GM19395 (cell line): ENCODE data around the gene IPO8.
A peak's percentile ranks its signal among the peaks of the same experiment; 100 is the strongest.

Experiments
- ATAC-seq: cut with Tn5 transposase; IDR thresholded peaks from one replicate; pipeline ENCODE4 v1.9.1; 2021; ENCODE audit warnings: mild to moderate bottlenecking, moderate library complexity; ENCODE audit not compliant: unreplicated experiment

Gene IPO8

DNA sequence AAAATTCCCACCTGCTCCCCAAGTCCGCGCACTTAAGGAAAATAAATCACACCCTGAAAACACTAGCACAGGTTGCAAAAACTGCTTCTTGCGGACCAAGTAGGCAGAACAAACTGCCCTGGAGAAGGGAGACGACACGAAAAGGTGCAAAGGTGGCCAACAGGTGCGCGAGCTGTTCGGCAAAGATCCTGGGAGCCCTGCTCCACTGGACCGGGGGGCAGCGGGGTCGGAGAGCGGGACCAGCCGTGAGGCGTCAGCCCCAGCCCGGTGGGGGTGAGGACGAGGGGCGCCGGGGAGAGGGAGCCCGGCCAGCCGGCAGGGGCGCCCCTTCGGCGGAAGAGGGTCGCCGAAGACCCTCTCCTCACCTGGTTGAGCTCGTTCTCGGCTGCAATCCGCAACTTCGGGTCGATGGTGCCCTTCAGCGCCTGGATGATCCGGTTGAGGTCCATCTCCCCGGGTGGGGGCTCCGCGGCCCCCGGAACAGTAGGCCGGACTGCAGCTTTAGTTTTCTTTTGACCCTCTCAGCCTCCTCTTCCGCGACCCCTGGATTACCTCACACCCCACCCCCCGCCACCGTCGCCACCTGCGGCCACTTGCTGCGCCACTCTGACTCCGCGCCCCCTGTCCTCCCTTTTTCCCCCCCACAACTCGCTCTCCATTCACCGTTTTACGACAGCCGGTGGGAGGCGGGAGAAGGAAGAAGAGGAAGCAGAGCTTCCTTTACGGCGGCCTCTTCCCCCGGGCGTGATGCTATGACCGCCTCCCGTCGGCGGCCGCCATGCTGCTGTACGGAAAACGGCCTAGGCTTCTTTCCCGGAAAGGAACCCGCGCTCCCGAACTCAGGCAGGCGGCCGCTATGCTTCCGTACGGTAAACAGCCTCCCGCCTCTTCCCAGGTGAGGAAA lies at the start of gene IPO8:
Gene IPO8 (minus strand): TSS at position 671 of the 904 bp plus-strand sequence. CDS start 222 bp downstream, at position 449.
- peak; percentile 83 for ATAC-seq

DNA sequence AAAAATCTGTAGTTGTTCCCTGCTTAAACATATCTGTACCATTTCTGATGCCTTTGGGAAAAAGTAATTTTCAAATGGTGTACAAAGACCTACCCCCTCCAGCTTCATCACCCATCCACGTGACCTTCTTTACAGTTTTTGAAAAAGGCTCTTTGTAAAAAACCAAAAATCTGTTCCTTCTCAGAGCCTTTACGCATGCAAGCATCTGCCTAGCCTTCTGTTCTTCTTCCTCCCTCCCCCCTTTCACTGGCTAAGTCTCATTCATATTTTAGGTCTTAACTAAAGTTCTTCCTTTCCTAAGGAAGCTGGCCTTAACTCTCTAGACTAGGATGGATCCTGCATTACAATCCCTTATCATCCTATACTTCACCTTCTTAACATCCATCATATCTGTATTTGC lies 48.7 kb upstream of the IPO8 start:
- no peak for ATAC-seq

DNA sequence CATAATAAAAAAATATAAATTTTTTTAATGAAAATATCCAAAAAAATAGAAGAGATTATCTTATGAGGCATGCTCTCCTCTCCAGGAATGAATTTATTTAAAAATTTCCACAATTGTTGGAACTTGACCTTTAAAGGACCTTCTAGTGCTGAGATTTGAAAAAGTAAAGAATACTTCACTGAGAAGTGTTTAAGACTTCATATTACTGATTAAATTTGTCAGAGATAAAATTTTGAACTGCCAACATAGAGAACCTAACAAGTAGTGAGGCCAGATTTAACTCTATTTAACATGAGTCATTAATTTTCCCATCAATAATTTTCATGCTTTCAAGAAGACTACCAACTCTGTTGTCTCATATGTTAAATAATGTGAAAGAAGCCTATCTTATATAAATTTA lies 44.6 kb upstream of the IPO8 start:
- ATAC-seq = no peak

DNA sequence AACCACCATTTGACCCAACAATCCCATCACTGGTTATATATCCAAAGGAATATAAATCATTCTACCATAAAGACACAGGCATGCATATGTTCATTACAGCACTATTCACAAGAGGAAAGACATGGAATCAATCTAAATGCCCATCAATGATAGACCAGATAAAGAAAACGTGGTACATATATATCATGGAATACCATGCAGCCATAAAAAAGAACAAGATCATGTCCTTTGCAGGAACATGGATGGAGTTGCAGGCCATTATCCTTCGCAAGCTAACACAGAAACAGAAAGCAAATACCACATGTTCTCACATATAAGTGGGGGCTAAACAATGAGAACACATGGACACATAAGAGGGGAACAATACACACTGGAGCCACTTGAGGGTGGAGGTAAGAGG lies 43.4 kb upstream of the IPO8 start:
- ATAC-seq = no peak

DNA sequence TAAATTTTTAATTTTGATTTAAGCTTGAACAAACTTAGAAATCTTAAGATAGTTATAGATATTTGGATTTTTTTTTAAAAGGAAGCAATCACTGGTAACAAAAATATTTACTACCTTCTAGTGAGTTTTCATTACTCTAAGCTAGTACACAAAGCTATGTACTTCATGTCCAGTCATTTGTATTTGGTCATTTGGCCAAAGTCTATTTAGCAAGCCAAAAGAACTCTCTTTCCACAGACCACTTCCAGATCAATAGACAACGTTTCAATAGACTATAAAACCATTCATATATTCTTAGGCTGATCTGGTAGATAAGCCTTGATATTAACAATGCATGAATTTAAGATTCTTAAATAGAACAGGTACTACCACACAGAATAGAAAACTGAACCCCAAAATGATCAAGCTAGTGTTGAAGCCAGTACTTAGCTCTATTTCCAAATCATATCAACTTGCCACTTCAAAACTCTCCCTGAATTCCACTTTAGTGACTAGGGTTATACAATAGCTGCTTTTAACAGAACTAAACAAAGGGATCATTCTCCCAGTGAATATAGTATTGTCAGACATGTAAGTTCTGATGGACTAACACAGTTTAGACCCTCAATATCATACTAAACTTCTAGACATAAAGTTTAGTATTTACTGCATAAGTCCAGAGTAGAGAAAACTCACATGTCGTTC lies 37.4 kb upstream of the IPO8 start:
- ATAC-seq = no peak

DNA sequence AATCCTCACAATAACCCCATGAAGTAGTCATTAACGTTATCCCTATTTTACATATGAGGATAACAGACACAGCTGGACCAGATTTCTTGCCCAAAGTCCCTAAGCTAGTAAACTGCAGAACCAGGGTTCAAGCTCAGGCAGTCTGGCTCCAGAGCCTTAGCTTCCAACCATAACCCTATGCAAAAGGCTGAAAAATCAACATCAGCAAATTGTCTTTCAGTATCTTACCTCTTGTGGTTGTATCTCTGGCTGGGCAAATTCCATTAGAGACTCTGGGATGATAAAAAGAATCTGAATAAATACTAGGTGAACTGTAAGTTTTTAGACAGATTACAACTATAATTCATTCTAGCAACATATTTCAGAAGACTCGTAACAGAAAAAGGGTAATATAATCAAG lies 34.3 kb upstream of the IPO8 start:
- no peak for ATAC-seq

DNA sequence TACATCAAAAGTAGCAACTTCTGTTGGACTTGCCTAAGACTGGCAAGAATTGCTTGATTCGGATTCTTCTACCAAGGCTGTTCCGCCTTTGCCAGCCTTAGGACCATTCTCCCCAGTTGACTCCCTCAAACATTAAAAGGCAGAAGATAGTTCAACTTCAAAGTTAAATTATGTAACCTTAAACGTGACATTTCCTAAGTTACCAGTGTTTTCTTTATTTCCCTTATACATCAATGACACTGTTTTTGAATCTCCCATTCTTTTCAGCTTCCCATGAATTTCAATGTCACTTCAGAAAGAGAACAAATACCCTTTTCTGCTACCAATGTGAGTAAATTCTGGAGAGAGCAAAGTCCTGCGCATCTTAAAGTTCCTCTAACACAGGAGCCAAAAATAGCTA lies 33.9 kb upstream of the IPO8 start:
- ATAC-seq = no peak

DNA sequence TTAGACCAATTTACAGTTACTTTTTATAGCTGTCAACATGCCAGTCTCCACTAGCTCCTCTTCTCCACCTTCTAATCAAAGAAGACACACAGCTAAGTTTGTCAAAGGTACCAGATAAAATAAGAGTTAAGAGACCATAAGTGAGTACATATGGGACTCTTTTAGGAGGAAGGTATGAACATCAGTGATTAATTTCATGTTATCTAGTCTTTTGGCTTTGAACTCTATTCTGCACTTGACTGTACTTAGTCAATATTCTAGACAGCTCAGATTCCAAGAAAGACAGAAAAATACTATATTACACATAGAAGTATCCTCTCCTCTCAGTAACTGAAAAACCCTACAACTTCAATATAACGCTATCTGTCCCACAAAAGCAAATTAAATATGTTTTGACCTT lies 31.0 kb upstream of the IPO8 start:
- no peak for ATAC-seq

DNA sequence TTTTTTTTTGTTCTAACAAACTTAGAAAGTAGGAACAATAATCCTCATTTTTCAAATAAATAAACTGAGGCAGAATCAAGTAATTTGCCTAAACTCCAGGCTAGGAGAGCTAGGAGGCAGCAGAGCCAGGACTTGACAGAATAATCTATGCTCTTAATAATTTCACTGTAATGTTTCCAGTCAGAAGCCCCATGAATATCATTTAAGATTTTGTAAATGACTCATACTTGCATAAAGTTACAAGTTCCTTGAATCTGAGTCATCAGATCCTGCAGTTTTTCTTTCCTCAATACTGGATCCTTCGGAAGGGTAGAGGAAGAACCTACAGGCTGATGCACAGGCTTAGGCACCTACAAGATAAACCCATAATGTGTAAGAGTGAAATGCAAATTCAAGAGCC lies 30.1 kb upstream of the IPO8 start:
- no peak for ATAC-seq

DNA sequence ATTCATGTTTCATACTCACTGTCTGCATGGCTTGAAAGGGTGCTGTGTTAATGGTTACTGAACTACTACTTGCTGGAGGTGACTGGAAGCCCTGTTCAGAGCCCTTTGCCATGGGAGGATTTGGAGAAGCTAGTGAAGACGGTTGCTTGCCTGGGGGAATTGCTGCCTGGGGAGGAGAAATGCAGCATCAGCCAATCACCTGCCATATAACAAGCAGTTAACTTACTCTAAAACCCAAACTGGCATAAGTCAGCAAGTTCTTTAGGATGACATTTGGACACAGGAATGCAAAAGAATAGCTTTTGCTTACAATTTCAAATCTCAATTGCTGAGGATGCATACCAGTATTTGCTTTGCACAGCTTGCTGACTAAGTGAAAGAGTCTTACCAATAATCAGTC lies 23.4 kb upstream of the IPO8 start:
- no peak for ATAC-seq

DNA sequence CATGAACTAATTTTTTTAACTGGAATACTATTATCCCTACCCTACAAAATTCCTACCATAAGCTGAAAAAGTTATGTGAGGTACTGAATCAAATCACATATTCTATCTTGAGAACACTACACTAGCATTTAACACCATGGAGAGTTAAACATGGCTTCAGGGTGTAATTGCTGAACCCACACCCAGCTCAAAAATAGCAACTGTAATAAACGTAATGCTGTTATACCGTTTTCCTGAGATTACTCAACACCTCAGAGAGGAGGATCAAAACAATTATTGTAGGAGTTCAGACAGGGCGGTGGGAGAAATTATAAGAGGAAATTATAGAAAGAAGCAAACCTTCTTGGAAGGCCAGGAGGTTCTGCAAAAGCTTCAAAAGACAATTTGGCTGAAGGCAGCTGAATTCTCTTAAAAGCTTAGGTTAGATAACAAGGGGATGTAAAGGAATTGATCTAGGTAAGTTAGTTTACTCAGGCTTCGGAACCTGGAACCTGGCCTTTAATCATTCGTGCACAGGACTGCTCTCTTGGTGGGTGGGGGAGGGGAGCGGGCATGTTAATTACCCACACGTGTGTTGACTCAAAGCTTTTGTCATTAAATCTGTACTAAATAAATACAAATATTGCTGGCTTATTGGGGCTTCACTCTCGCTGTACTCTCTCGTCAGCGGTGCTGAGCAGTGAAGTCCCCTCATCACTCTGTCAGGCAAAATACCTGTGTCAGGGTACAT lies 12.1 kb upstream of the IPO8 start:
- no peak for ATAC-seq

DNA sequence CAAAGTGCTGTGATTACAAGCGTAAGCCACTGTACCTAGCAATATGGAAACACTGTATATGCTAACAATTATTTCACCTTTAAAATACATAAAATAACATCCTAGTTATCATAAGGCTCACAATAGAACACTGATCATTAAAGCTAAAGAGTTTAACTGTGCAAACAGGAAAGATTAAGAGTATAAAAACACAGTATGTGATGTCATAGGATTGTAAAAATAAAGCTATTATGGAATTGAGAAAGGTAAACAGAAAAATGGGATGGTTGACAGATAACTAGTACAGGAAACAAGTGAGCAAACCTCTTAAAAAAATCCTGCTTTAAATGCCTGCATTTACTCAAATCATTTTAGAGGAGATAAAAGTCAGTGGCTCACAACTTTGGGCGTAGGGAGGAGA lies 10.8 kb upstream of the IPO8 start:
- ATAC-seq = no peak

DNA sequence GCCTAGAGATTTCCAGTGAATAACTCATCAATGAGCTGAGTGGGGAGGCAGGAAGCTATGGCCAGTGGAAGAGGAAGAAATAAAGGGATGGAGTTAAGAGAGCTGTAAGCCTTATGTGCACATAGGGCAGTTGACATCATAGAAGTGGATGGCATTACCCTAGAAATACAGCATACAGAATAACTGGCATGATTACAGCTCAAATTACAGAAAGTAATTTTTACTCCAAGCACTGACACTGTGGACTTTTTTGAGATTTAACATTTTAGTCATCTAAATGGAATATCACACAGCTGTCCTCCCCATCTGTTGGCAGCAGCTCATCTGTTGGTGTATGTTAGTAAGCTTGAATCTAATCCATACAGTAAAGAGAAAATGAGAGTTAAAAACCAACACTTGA lies 5.4 kb upstream of the IPO8 start:
- ATAC-seq = no peak

DNA sequence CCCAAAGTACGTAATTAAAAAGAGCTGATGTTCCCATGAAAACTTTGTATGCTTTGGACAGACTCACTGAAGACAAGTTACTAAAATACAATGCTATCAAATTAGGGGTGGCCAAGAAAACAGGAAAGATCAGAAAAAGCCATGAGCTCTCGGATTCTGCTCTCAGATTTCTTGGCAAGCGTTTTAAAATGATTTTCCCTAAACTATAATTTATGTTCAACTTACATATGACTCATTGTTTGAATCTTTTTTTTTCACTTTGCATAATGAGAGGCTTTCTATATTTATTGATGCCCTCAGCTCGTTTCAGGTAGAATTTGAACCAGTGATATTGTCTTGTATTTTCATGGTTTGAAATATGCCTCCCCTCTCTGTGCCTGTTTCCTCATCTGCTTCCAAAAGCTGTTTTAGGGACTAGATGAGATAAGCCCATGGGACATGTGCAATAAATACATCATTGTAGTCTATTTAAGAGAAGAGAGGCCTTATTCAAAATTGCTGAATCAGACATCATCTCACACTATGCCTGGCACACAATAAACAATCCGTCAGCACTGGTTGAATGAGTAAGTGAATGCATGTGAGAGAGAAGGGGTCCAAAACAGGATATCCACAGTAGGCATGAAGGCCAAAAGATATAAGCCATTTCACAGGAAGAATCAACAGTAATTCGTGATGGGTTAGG lies 4.7 kb upstream of the IPO8 start:
- ATAC-seq = no peak

DNA sequence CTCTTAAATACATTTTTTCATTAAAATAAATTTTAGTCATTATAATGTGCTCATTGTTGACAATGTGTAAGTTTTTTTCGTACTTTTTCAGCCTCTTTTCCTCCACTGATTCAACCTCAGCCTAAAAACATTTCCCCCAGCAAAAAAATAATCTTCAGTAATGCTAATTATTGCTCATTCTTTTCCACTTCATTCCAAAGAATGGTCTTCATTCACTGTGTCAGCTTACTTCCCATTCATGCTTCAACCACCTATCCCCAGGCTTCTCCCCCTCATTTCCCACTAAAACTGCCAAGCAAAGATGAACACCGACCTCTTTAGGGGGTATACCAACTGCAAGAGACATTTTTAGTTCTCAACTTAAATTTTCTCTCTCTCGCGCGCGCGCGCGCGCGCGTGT lies 2.7 kb upstream of the IPO8 start:
- ATAC-seq = no peak

DNA sequence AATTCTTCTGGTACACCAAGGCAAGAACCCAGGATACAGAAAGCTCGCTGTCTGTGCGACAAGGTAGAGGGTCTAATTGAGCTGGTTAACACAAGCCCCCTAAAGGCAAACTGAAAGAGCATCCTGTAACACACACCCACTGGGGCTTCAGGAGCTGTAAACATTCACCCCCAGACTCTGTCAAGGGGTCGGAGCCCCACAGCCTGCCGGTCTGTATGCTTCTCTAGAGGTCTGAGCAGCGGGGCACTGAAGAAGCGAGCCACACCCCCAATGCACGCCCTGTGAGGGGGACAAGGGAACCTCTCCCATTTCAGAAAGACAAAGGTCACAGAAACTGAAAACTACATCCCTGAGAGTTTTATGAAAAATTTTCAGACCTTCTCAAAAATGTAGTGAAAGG lies 1.3 kb upstream of the IPO8 start:
- no peak for ATAC-seq

DNA sequence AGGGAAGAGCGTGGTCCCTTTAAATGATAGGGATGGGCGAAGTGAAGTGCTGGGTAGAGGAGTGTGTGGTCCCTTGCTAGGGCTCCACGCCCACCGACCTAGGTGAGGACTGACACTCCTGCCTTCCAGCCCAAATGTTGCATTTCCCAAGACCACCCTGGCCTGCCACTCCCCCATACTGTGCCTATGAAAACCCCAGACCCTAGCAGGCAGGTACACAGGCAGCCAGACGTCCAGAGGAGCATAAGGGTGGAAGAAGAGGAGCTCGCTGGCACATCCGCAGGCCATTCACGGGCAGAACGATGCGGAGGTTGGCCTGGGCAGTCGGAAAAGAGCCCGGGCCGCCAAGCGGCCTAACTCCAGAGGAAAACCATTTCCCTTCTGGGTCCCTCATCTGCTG lies 817 bp upstream of the IPO8 start:
- no peak for ATAC-seq

DNA sequence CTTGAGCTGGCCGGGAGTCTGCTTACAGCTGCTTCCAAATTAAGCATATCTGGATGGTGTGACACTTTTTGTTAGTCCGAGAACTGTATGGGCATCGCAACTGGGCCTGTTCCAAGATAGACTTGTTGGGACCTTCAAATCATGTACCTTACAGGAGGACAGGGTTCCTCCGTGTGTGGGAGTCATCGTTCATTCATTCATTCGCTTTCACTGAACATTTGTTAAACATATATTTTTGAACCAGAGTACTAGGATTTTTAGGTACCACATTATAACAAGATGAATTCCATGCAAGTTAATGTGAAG lies 387 bp upstream of the IPO8 start:
- peak; percentile 62 for ATAC-seq

DNA sequence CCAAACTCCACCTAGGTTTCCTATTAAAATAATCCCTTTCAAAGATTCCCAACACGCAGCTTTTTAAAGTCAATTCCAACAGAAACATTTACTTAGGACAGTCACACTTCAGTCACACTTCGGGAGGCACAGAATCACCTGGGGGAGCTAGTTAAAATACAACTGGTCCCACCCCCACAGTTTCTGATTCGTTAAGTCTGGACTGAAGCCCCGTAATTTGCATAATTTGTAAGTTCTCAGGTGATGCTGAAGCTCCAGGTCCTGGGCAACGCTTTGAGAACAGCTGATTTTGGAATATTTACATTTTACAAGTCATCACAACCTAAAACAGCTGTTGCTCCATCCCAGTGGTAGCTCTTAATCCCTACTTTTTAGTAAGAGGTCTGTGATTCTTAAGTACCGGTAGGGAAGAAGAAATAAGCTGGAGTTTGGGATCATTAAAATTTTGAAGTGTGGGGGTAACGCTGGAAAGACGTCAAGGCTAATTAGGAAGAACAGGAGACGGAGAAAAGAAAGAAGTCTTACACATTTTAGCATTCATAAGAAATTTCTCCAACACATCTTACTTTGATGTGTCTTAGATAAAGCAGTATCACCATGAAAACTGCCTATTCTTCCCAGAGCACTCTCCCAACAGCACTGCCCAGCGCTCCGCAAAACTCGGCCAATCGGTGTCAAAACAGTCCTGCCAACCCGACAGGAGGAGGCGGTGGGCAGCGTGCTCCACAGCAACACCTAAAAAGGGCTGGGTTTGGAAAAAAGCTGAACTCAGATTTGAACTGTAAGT lies 1.1 kb downstream of the IPO8 start:
- peak; percentile 26 for ATAC-seq

DNA sequence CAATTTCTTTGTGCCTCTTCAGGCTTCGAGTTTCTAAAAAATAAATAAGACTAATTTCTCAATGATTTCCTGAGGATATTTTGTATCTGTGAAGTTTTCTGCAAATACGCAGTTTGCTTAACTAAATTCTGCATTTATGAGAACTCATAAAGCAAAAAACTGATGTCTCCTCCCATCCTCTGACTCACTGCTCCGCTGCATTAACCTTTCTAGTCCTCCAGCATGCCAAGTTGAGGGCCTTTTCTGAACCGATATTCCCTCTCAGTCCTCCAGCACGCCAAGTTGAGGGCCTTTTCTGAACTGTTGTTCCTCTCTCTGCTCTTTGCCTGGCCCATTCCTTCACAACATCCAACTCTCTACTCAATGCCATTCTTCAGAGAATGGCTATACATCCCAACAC lies 3.2 kb downstream of the IPO8 start:
- ATAC-seq = no peak
